Measurements from ENCODE around the gene VIPR2.

VIPR2 gene

GRCh38 chr7:159032753-159033472, 111.8 kb downstream of the VIPR2 start:
- Histone ChIP-seq H3K9me3 (replicated peaks in 1 of 2; ENCODE audit: control insufficient read depth in 2 of 2, insufficient read depth in 1 of 2, low read depth in 1 of 2, low read length in 2 of 2) (no peaks in the 10 kb centered on the region), H2BK120ac (ENCODE audit: low read depth, low read length) (no peak overlapping the region), H3K4ac (ENCODE audit: low read length) (no peak overlapping the region), H3K4me3 (ENCODE audit: low read length in 2 of 2) (no peak overlapping the region), H3K27me3 (ENCODE audit: control insufficient read depth in 3 of 3, insufficient read depth in 3 of 3, low read depth in 1 of 3, low read length in 3 of 3) (peaks cover 0 to 53% (median 0%) of the 10 kb centered on the region in 3 experiments), H3K14ac (ENCODE audit: low read length) (no peak overlapping the region), H2BK5ac (ENCODE audit: low read length) (no peak overlapping the region), H3K23ac (ENCODE audit: low read depth, low read length, poor library complexity) (no peak overlapping the region), H3K79me1 (ENCODE audit: low read depth, low read length) (no peaks in the 10 kb centered on the region), H3K36me3 (replicated peaks in 1 of 2; ENCODE audit: control insufficient read depth in 2 of 2, insufficient read depth in 2 of 2, low read length in 2 of 2) (no peaks in the 10 kb centered on the region), H3K18ac (ENCODE audit: low read length) (no peak overlapping the region), H2BK12ac (ENCODE audit: low read length) (no peak overlapping the region), H4K8ac (ENCODE audit: low read depth, low read length) (no peak overlapping the region), H3K27ac (replicated peaks; ENCODE audit: low read length) (no peak overlapping the region), H3K4me1 (ENCODE audit: control insufficient read depth in 2 of 2, insufficient read depth in 1 of 2, low read depth in 1 of 2, low read length in 2 of 2) (peaks cover 8 to 24% of the 10 kb centered on the region in 2 donors), H2AFZ (ENCODE audit: low read length) (no peak overlapping the region), H4K91ac (ENCODE audit: low read depth, low read length, poor library complexity) (no peak overlapping the region), H2BK15ac (ENCODE audit: low read length) (no peak overlapping the region), H3K4me2 (ENCODE audit: insufficient read depth, low read length, poor library complexity, severe bottlenecking) (no peak overlapping the region), H2AK5ac (ENCODE audit: low read depth, low read length) (no peak overlapping the region), H3K9ac (ENCODE audit: low read depth, low read length, poor library complexity) (no peak overlapping the region)
- WGBS, 2 donors (ENCODE audit: extremely low coverage in 2 of 2, insufficient read length in 2 of 2, insufficient replicate concordance in 1 of 2): no CpG with 5 or more reads among the region's 13 CpGs
- DNase-seq (ENCODE audit: low spot score): no peak

GRCh38 chr7:159032322-159032721, 112.3 kb downstream of the VIPR2 start:
- Histone ChIP-seq H4K91ac (ENCODE audit: low read depth, low read length, poor library complexity) (peak overlapping the region; percentile 9), H3K9ac (ENCODE audit: low read depth, low read length, poor library complexity) (no peak overlapping the region), H3K4me1 (ENCODE audit: control insufficient read depth in 2 of 2, insufficient read depth in 1 of 2, low read depth in 1 of 2, low read length in 2 of 2) (peaks cover 12 to 30% of the 10 kb centered on the region in 2 donors), H2BK120ac (ENCODE audit: low read depth, low read length) (peak overlapping the region; percentile 53), H3K9me3 (replicated peaks in 1 of 2; ENCODE audit: control insufficient read depth in 2 of 2, insufficient read depth in 1 of 2, low read depth in 1 of 2, low read length in 2 of 2) (no peaks in the 10 kb centered on the region), H2AK5ac (ENCODE audit: low read depth, low read length) (peak overlapping the region; percentile 69), H3K4me2 (ENCODE audit: insufficient read depth, low read length, poor library complexity, severe bottlenecking) (no peak overlapping the region), H2BK12ac (ENCODE audit: low read length) (peak overlapping the region; percentile 42), H3K27me3 (ENCODE audit: control insufficient read depth in 3 of 3, insufficient read depth in 3 of 3, low read depth in 1 of 3, low read length in 3 of 3) (peaks cover 0 to 59% (median 0%) of the 10 kb centered on the region in 3 experiments), H3K27ac (replicated peaks; ENCODE audit: low read length) (no peak overlapping the region), H4K8ac (ENCODE audit: low read depth, low read length) (no peak overlapping the region), H3K4me3 (ENCODE audit: low read length in 2 of 2) (no peak overlapping the region), H2AFZ (ENCODE audit: low read length) (no peak overlapping the region), H3K36me3 (replicated peaks in 1 of 2; ENCODE audit: control insufficient read depth in 2 of 2, insufficient read depth in 2 of 2, low read length in 2 of 2) (no peaks in the 10 kb centered on the region), H3K23ac (ENCODE audit: low read depth, low read length, poor library complexity) (no peak overlapping the region), H2BK15ac (ENCODE audit: low read length) (peak overlapping the region; percentile 91), H3K79me1 (ENCODE audit: low read depth, low read length) (no peaks in the 10 kb centered on the region), H2BK5ac (ENCODE audit: low read length) (no peak overlapping the region), H3K18ac (ENCODE audit: low read length) (peak overlapping the region; percentile 69), H3K14ac (ENCODE audit: low read length) (no peak overlapping the region), H3K4ac (ENCODE audit: low read length) (no peak overlapping the region)
- no peak for DNase-seq (ENCODE audit: low spot score)
- WGBS, 2 donors (ENCODE audit: extremely low coverage in 2 of 2, insufficient read length in 2 of 2, insufficient replicate concordance in 1 of 2): no CpG with 5 or more reads among the region's 14 CpGs

- H3K27me3 ChIP-seq (ENCODE audit: control insufficient read depth in 3 of 3, insufficient read depth in 3 of 3, low read depth in 1 of 3, low read length in 3 of 3): peaks cover 0 to 63% (median 0%) of the 10 kb centered on the region in 3 experiments
- no peak overlapping the region for H3K9ac ChIP-seq (ENCODE audit: low read depth, low read length, poor library complexity)
- H2BK120ac ChIP-seq (ENCODE audit: low read depth, low read length): peak overlapping the region; percentile 53
- no peak overlapping the region for H3K4me3 ChIP-seq (ENCODE audit: low read length in 2 of 2)
- H2AK5ac ChIP-seq (ENCODE audit: low read depth, low read length): peak overlapping the region; percentile 71
- H2BK12ac ChIP-seq (ENCODE audit: low read length): peak overlapping the region; percentile 96
- H4K8ac ChIP-seq (ENCODE audit: low read depth, low read length): peak overlapping the region; percentile 88
- no CpG with 5 or more reads among the region's 17 CpGs for WGBS, 2 donors (ENCODE audit: extremely low coverage in 2 of 2, insufficient read length in 2 of 2, insufficient replicate concordance in 1 of 2)
- no peak overlapping the region for H2BK5ac ChIP-seq (ENCODE audit: low read length)
- peak overlapping the region; percentile 9 for H4K91ac ChIP-seq (ENCODE audit: low read depth, low read length, poor library complexity)
- no peak overlapping the region for H2AFZ ChIP-seq (ENCODE audit: low read length)
- H3K18ac ChIP-seq (ENCODE audit: low read length): peak overlapping the region; percentile 95
- peak overlapping the region; percentile 33 for H3K14ac ChIP-seq (ENCODE audit: low read length)
- H2BK15ac ChIP-seq (ENCODE audit: low read length): peak overlapping the region; percentile 91
- DNase-seq (ENCODE audit: low spot score): no peak
- peaks cover 17 to 32% of the 10 kb centered on the region in 2 donors for H3K4me1 ChIP-seq (ENCODE audit: control insufficient read depth in 2 of 2, insufficient read depth in 1 of 2, low read depth in 1 of 2, low read length in 2 of 2)
- H3K79me1 ChIP-seq (ENCODE audit: low read depth, low read length): no peaks in the 10 kb centered on the region
- H3K4ac ChIP-seq (ENCODE audit: low read length): peak overlapping the region; percentile 30
- H3K36me3 ChIP-seq (replicated peaks in 1 of 2; ENCODE audit: control insufficient read depth in 2 of 2, insufficient read depth in 2 of 2, low read length in 2 of 2): no peaks in the 10 kb centered on the region
- H3K9me3 ChIP-seq (replicated peaks in 1 of 2; ENCODE audit: control insufficient read depth in 2 of 2, insufficient read depth in 1 of 2, low read depth in 1 of 2, low read length in 2 of 2): no peaks in the 10 kb centered on the region
- no peak overlapping the region for H3K4me2 ChIP-seq (ENCODE audit: insufficient read depth, low read length, poor library complexity, severe bottlenecking)
- H3K27ac ChIP-seq (replicated peaks; ENCODE audit: low read length): no peak overlapping the region
- H3K23ac ChIP-seq (ENCODE audit: low read depth, low read length, poor library complexity): peak overlapping the region; percentile 12
These were observed 112.9 kb downstream of the VIPR2 start for GRCh38 chr7:159031750-159032149.

GRCh38 chr7:159031135-159031701, 113.4 kb downstream of the VIPR2 start:
- peak overlapping the region; percentile 88 for H4K8ac ChIP-seq (ENCODE audit: low read depth, low read length)
- WGBS, 2 donors (ENCODE audit: extremely low coverage in 2 of 2, insufficient read length in 2 of 2, insufficient replicate concordance in 1 of 2): no CpG with 5 or more reads among the region's 31 CpGs
- peak overlapping the region; percentile 96 for H3K18ac ChIP-seq (ENCODE audit: low read length)
- H2BK120ac ChIP-seq (ENCODE audit: low read depth, low read length): peak overlapping the region; percentile 16
- H3K79me1 ChIP-seq (ENCODE audit: low read depth, low read length): no peaks in the 10 kb centered on the region
- no peaks in the 10 kb centered on the region for H3K36me3 ChIP-seq (replicated peaks in 1 of 2; ENCODE audit: control insufficient read depth in 2 of 2, insufficient read depth in 2 of 2, low read length in 2 of 2)
- peak overlapping the region; percentile 80 for H2AFZ ChIP-seq (ENCODE audit: low read length)
- peaks cover 22 to 33% of the 10 kb centered on the region in 2 donors for H3K4me1 ChIP-seq (ENCODE audit: control insufficient read depth in 2 of 2, insufficient read depth in 1 of 2, low read depth in 1 of 2, low read length in 2 of 2)
- H3K4me2 ChIP-seq (ENCODE audit: insufficient read depth, low read length, poor library complexity, severe bottlenecking): peak overlapping the region; percentile 58
- peak overlapping the region; percentile 91 for H2BK15ac ChIP-seq (ENCODE audit: low read length)
- no peak overlapping the region for H4K91ac ChIP-seq (ENCODE audit: low read depth, low read length, poor library complexity)
- no peak overlapping the region for H3K4me3 ChIP-seq (ENCODE audit: low read length in 2 of 2)
- H3K14ac ChIP-seq (ENCODE audit: low read length): peak overlapping the region; percentile 33
- H2BK12ac ChIP-seq (ENCODE audit: low read length): peak overlapping the region; percentile 96
- no peak for DNase-seq (ENCODE audit: low spot score)
- peak overlapping the region; percentile 67 for H3K27ac ChIP-seq (replicated peaks; ENCODE audit: low read length)
- peak overlapping the region; percentile 93 for H2BK5ac ChIP-seq (ENCODE audit: low read length)
- H3K9me3 ChIP-seq (replicated peaks in 1 of 2; ENCODE audit: control insufficient read depth in 2 of 2, insufficient read depth in 1 of 2, low read depth in 1 of 2, low read length in 2 of 2): no peaks in the 10 kb centered on the region
- H3K27me3 ChIP-seq (ENCODE audit: control insufficient read depth in 3 of 3, insufficient read depth in 3 of 3, low read depth in 1 of 3, low read length in 3 of 3): peaks cover 0 to 63% (median 0%) of the 10 kb centered on the region in 3 experiments
- peak overlapping the region; percentile 1 for H3K4ac ChIP-seq (ENCODE audit: low read length)
- no peak overlapping the region for H3K9ac ChIP-seq (ENCODE audit: low read depth, low read length, poor library complexity)
- peak overlapping the region; percentile 71 for H2AK5ac ChIP-seq (ENCODE audit: low read depth, low read length)
- H3K23ac ChIP-seq (ENCODE audit: low read depth, low read length, poor library complexity): peak overlapping the region; percentile 12
